ENCODE data around the gene PRR35.

PRR35 gene

GRCh38 chr16:560204-560700, at the start of gene PRR35:
PRR35 (plus strand) TSS chr16:560394; CDS start chr16:563295, 2,901 bp downstream.
- no peak for DNase-seq (ENCODE audit: low spot score)
- no peak within 1 kb of the TSS for H3K27ac ChIP-seq
- TF ChIP-seq CTCF (IDR thresholded peaks at IDR 0.05), result no peak
- peak within 1 kb of the TSS; percentile 50 for H3K4me3 ChIP-seq

DNA sequence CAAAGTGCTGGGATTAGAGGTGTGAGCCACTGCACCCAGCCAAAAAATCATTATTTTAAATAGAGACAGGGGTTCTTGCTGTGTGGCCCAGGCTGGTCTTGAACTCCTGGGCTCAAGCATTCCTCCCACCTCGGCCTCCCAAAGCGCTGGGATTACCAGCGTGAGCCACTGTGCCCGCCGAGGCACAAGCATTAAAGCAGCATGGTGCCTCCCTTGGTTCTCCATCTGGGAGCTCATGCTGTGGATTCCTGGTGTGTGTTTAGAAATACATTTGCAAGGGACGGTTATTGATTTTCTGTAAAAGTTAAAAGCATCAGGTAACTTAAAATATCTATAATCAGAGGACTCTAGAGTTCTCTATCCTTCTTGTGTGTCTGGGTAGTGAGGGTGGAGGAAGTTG, 47.4 kb upstream of the PRR35 start:
- Histone ChIP-seq H3K4me3 (no peak overlapping the region), H3K27ac (no peak overlapping the region)
- DNase-seq (ENCODE audit: low spot score), result no peak
- TF ChIP-seq CTCF (IDR thresholded peaks at IDR 0.05), result no peak

DNA sequence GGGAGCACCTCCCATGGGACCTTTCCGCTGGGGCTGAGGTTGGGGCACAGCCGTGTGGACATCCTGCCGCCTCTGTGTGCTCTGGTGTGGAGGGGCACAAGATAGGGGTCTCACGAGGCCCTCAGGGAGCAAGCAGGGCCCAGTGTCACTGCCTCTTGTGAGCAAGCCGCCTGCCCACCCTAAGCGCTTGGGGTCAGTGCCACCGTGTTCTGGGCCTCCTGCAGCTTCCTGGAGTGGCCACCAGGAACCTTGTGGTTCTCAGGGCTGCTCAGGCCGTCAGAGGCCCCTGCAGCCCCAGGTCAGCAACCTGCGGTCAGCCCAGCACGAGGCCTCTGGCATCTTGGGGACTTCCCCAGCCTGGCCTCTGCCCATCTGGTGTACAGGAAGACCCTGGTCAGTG, 46.2 kb upstream of the PRR35 start:
- no peak for TF ChIP-seq CTCF (IDR thresholded peaks at IDR 0.05)
- Histone ChIP-seq H3K4me3 (no peak overlapping the region), H3K27ac (no peak overlapping the region)
- DNase-seq (ENCODE audit: low spot score), result no peak

- TF ChIP-seq CTCF (IDR thresholded peaks at IDR 0.05), result no peak
- H3K4me3 ChIP-seq, result no peak overlapping the region
Observed at GRCh38 chr16:515175-515938, 44.8 kb upstream of the PRR35 start.

DNA sequence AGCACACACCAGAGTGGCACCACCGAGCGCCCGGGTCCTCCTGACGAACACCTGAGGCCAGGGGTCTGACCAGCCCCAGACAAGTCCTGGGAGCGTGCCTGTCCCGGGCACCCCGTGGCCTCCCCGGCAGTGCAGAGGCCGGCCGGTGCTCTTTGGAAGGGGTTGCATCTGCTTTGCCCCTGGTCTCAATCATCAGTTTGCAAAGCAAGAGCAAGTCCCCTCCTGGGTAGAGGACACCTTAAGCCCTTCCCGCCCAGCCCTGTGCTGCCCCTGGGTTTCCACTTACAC, 44.3 kb upstream of the PRR35 start:
- no peak for TF ChIP-seq CTCF (IDR thresholded peaks at IDR 0.05)
- H3K27ac ChIP-seq, result no peak overlapping the region
- no peak for DNase-seq (ENCODE audit: low spot score)
- no peak overlapping the region for H3K4me3 ChIP-seq

More at GRCh38 chr16:515175-515938, 44.8 kb upstream of the PRR35 start:
- no peak for DNase-seq (ENCODE audit: low spot score)
- no peak overlapping the region for H3K27ac ChIP-seq

GRCh38 chr16:516301-516700, 43.9 kb upstream of the PRR35 start:
- DNase-seq (ENCODE audit: low spot score), result no peak
- Histone ChIP-seq H3K27ac (no peak overlapping the region), H3K4me3 (no peak overlapping the region)
- TF ChIP-seq CTCF (IDR thresholded peaks at IDR 0.05), result no peak

DNA sequence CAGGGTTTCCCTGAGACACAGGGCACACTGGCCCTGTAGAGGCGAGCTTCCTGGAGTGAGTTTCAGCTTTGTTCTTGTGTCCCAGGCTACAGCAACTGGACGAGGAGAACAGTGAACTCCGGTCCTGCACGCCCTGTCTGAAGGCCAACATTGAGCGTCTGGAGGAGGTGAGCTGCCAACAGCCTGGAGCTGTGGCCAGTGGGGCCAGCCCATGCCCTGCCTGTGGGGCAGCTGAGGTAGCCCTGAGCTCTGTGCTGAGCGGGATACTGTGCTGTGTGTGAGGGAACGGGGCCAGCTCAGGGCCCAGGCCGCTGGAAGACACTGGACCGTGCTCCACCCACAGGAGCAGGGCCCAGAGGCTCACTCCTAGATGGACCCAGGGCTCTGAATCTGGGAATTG, 41.3 kb upstream of the PRR35 start:
- no peak overlapping the region for H3K4me3 ChIP-seq
- no peak for TF ChIP-seq CTCF (IDR thresholded peaks at IDR 0.05)
- DNase-seq (ENCODE audit: low spot score), result no peak
- no peak overlapping the region for H3K27ac ChIP-seq

Measured in coronary artery (tissue), 2 donors.